ENCODE data around the gene SLC8A2.

DNA sequence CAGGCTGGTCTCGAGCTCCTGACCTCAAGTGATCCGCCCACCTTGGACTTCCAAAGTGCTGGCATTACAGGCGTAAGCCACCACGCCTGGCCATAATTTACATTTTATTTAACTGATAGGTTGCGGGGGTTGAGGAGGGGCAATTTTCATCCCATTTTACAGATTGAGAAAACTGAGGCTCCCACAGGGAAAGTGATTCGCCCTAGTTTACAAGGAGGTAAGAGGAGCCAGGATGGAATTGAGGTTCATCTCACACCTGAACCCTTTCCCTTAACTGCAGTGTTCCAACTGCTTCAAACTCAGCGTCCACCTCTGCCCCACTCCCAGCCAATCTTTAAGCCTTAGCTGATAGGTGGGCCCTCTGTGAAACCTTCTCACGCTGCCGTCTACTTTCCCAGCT is 47.2 kb upstream of the SLC8A2 start:
- no peak for TF ChIP-seq SUZ12 (IDR thresholded peaks at IDR 0.05; ENCODE audit: extremely low read depth, insufficient read depth, insufficient read length)
- no peak for TF ChIP-seq ZNF274 (IDR thresholded peaks at IDR 0.05; ENCODE audit: low read depth, low read length)
- TF ChIP-seq YY1 (IDR thresholded peaks at IDR 0.05; ENCODE audit: insufficient read depth, insufficient read length) = no peak

Measured in NT2/D1 (cell line).